Measurements from ENCODE around the gene SBNO1.
A peak's percentile ranks its signal among the peaks of the same experiment; 100 is the strongest.
"Not testable (repeated sequence)": the region's sequence is repeated elsewhere in the genome, so short reads cannot be mapped to it uniquely, and the experiment has no call there.

SBNO1 gene

GRCh38 chr12:123371667-123372368, 7.2 kb upstream of the SBNO1 start:
- not testable (repeated sequence) for ATAC-seq, H3K4me3 Mint-ChIP-seq, H3K27ac Mint-ChIP-seq, H3K4me1 Mint-ChIP-seq, H3K9me3 Mint-ChIP-seq, H3K27me3 Mint-ChIP-seq, DNase-seq

GRCh38 chr12:123369229-123369628, 4.6 kb upstream of the SBNO1 start:
- no peak overlapping the region for H3K27ac Mint-ChIP-seq
- H3K4me3 Mint-ChIP-seq = no peak overlapping the region
- DNase-seq = no peak

DNA sequence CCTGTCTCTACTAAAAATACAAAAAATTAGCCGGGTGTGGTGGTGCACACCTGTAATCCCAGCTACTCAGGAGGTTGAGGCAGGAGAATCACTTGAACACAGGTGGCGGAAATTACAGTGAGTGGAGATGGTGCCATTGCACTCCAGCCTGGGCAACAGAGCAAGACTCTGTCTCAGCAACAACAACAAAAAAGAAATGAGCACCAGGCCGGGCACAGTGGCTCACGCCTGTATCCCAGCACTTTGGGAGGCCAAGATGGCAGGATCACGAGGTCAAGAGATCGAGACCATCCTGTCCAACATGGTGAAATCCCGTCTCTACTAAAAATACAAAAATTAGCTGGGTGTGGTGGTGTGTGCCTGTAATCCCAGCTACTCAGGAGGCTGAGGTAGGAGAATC, 3.8 kb upstream of the SBNO1 start:
- not testable (repeated sequence) for H3K9me3 Mint-ChIP-seq, H3K27ac Mint-ChIP-seq, H3K4me3 Mint-ChIP-seq, H3K4me1 Mint-ChIP-seq, DNase-seq, H3K27me3 Mint-ChIP-seq, ATAC-seq

More at GRCh38 chr12:123369229-123369628, 4.6 kb upstream of the SBNO1 start:
- no peak for ATAC-seq
- no peaks in the 10 kb centered on the region for H3K9me3 Mint-ChIP-seq
- no peaks in the 10 kb centered on the region for H3K27me3 Mint-ChIP-seq
- H3K4me1 Mint-ChIP-seq = no peaks in the 10 kb centered on the region

DNA sequence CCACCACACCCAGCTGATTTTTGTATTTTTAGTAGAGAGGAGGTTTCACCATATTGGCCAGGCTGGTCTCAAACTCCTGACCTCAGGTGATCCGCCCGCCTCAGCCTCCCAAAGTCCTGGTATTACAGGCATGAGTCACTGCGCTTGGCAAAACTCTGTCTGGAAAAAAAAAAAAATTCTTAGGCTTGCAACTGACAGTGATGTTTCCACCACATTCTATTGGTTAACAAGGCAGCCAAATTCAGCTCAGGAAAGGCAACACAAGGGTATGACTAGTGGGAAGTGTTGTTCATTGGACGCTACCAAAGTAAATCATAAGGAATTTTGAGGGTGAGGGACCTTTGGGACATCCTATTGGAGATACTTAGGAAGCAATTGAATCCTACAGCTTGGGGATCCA, 2.9 kb upstream of the SBNO1 start:
- ATAC-seq (no peak), DNase-seq (no peak)
- no peaks in the 10 kb centered on the region for H3K27me3 Mint-ChIP-seq
- no peaks in the 10 kb centered on the region for H3K9me3 Mint-ChIP-seq
- peaks cover 11% of the 10 kb centered on the region for H3K4me1 Mint-ChIP-seq
- H3K4me3 Mint-ChIP-seq = no peak overlapping the region
- no peak overlapping the region for H3K27ac Mint-ChIP-seq

- ATAC-seq (peak; percentile 84), DNase-seq (peak; percentile 98 to 99)
- Mint-ChIP-seq H3K9me3 (no peaks in the 10 kb centered on the region), H3K27ac (peak overlapping the region; percentile 98 to 99), H3K4me1 (peaks cover 11% of the 10 kb centered on the region), H3K4me3 (peak overlapping the region; percentile 75 to 96), H3K27me3 (no peaks in the 10 kb centered on the region)
These were observed 624 bp upstream of the SBNO1 start for GRCh38 chr12:123365025-123365917.

DNA sequence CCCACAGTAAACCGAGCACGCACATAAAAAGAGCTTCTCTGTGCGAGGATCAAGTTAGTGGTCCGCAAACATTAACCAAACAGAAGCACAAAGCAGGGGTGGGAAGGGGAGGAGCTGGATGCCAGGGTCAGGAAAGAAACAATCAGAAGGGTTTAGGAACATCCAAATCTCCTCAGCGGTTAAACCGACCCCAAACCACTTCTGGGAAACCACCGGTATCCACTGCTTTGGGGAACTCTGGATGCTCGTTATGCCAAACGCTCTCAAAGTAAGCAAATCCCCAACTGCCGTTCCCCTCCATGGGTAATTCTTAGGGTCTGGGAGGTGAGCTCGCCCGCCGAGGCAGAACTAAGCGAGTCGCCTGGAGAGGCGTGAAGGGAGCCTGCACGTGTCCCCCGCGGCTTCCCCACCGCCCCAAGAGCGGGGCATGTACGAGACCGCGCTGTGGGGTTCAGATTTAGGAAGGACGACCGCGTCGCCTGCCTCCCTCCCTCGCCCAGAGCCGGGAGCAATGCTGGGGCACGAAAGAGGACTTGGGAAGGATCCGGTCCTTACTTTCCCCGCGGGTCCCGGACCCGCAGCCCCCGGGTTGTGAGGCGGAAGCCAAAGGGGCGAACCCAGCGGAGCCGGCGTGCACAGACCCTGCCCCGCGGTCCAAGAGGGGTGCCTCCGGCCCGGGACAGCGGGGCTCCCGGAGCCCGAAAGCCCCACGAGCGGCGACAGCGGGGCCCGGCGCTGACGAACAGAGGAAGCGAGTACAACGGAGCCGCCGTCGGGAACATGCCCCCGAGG, 711 bp downstream of the SBNO1 start:
- no peaks in the 10 kb centered on the region for H3K27me3 Mint-ChIP-seq
- peak overlapping the region; percentile 97 to 99 for H3K27ac Mint-ChIP-seq
- no peaks in the 10 kb centered on the region for H3K9me3 Mint-ChIP-seq
- peak; percentile 23 to 39 for DNase-seq
- peaks cover 11% of the 10 kb centered on the region for H3K4me1 Mint-ChIP-seq
- peak; percentile 14 for ATAC-seq
- H3K4me3 Mint-ChIP-seq = peak overlapping the region; percentile 94 to 98

- H3K27me3 Mint-ChIP-seq = no peaks in the 10 kb centered on the region
- ATAC-seq (no peak), DNase-seq (peak in 1 of 2 donors; percentile 15)
- no peaks in the 10 kb centered on the region for H3K9me3 Mint-ChIP-seq
- H3K27ac Mint-ChIP-seq = peak overlapping the region; percentile 23 to 97
- peak overlapping the region; percentile 94 to 98 for H3K4me3 Mint-ChIP-seq
- peaks cover 11% of the 10 kb centered on the region for H3K4me1 Mint-ChIP-seq
These were observed 1.3 kb downstream of the SBNO1 start for GRCh38 chr12:123363390-123363739.

DNA sequence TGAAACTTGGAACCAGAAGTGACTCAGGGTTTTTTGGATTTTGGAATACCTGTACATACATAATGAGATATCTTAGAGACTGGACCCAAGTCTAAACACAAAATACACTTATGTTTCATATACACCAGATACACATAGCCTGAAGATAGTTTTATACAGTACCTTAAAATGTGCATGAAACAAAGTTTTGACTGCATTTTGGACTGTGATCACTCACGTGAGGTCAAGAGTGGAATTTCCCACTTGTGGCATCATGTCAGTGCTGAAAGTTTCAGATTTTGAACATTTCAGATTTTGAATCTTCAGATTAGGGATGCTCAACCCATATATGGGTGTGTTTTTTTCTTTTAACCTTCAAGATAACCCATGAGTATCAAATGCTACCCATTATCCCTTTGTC, 6.6 kb downstream of the SBNO1 start:
- DNase-seq = no peak
- peak; percentile 43 for ATAC-seq
- H3K9me3 Mint-ChIP-seq = no peaks in the 10 kb centered on the region
- H3K27ac Mint-ChIP-seq = no peak overlapping the region
- peaks cover 51% of the 10 kb centered on the region for H3K4me1 Mint-ChIP-seq
- H3K4me3 Mint-ChIP-seq = no peak overlapping the region
- H3K27me3 Mint-ChIP-seq = no peaks in the 10 kb centered on the region

GRCh38 chr12:123356159-123356670, 8.4 kb downstream of the SBNO1 start:
- Mint-ChIP-seq H3K27ac (no peak overlapping the region), H3K4me1 (peaks cover 64% of the 10 kb centered on the region), H3K27me3 (no peaks in the 10 kb centered on the region), H3K9me3 (no peaks in the 10 kb centered on the region), H3K4me3 (no peak overlapping the region)
- ATAC-seq (no peak), DNase-seq (no peak)

DNA sequence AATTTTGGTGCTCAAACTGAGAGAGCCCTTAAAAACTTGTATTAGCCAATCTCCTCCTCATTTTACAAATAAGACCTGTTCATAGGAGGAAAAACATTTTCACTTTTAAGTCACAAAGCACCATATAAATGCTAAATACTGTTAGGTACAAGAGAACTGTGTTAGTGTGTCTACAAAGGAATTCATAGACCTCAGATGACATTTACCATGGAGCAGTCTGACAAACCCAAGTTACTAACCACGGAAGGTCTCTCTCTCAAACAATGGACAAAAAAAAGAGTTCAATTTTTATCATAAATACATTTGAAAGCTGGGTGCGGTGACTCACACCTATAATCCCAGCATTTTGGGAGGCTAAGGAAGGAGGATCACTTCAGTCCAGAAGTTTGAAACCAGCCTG, 10.0 kb downstream of the SBNO1 start:
- H3K4me3 Mint-ChIP-seq = no peak overlapping the region
- no peak for DNase-seq
- H3K4me1 Mint-ChIP-seq = peaks cover 65% of the 10 kb centered on the region
- H3K9me3 Mint-ChIP-seq = no peaks in the 10 kb centered on the region
- H3K27me3 Mint-ChIP-seq = no peaks in the 10 kb centered on the region
- peak overlapping the region in 1 of 2 donors; percentile 21 for H3K27ac Mint-ChIP-seq
- no peak for ATAC-seq

DNA sequence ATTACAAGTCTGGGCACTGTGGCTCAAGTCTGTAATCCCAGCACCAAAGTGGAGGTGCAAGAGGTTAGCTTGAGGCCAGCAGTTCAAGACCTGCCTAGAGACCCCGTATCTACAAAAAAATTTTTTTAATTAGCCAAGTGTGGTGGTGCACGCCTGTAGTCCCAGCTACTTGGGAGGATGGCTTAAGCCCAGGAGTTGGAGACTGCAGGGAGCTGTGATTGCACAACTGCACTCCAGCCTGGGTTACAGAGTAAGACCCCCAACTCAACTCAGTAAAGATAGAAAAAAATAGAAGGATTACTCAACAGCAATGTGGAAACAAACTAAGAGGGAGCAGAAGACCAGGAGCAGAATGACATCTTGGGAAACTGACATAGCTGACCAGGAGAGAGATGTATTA, 13.3 kb downstream of the SBNO1 start:
- no peak for DNase-seq
- no peaks in the 10 kb centered on the region for H3K27me3 Mint-ChIP-seq
- H3K9me3 Mint-ChIP-seq = no peaks in the 10 kb centered on the region
- no peak overlapping the region for H3K4me3 Mint-ChIP-seq
- no peak for ATAC-seq
- peak overlapping the region in 1 of 2 donors; percentile 82 for H3K27ac Mint-ChIP-seq
- H3K4me1 Mint-ChIP-seq = peaks cover 45% of the 10 kb centered on the region

DNA sequence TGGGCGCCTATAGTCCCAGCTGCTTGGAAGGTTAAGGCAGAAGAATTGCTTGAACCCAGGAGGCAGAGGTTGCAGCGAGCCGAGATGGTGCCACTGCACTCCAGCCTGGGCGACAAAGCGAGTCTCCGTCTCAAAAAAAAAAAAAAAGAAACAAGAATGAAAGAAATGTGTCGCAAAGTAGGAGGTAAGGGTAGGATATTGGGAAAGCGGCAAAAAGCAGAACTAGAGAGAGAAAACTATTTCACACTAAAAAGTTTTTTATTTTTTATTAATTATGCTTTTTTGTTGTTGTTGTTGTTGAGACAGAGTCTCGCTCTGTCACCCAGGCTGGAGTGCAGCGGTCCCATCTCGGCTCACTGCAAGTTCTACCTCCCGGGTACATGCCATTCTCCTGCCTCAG, 17.7 kb downstream of the SBNO1 start:
- H3K9me3 Mint-ChIP-seq = no peaks in the 10 kb centered on the region
- no peak overlapping the region for H3K27ac Mint-ChIP-seq
- H3K27me3 Mint-ChIP-seq = no peaks in the 10 kb centered on the region
- peaks cover 8% of the 10 kb centered on the region for H3K4me1 Mint-ChIP-seq
- H3K4me3 Mint-ChIP-seq = no peak overlapping the region
- ATAC-seq = no peak
- DNase-seq = no peak

GRCh38 chr12:123344086-123344485, 20.6 kb downstream of the SBNO1 start:
- Mint-ChIP-seq H3K9me3 (no peaks in the 10 kb centered on the region), H3K4me1 (no peaks in the 10 kb centered on the region), H3K27ac (no peak overlapping the region), H3K27me3 (no peaks in the 10 kb centered on the region), H3K4me3 (no peak overlapping the region)
- ATAC-seq = no peak
- no peak for DNase-seq

DNA sequence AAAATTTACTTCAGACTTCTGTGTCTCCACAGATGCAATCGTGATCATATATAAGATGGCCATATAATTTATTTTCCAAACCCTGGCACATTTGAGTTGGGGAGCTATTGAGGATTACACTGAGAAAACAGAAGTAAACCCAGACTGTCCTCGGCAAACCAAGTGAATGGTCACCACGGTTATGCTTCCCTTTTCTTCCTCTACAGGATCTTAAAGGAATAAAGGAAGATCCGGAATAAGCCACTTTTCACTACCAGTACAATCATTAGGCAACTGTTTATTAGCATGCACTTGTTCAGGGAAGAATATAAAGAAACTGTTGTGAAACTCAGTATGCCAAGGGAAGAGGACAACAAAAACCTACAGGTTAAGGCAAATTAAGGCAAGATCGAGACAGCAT, 27.6 kb downstream of the SBNO1 start:
- Mint-ChIP-seq H3K4me1 (no peaks in the 10 kb centered on the region), H3K27ac (no peak overlapping the region), H3K9me3 (no peaks in the 10 kb centered on the region), H3K27me3 (no peaks in the 10 kb centered on the region), H3K4me3 (no peak overlapping the region)
- ATAC-seq = no peak
- no peak for DNase-seq

- Mint-ChIP-seq H3K9me3 (no peaks in the 10 kb centered on the region), H3K27ac (peak overlapping the region in 1 of 2 donors; percentile 57), H3K27me3 (no peaks in the 10 kb centered on the region), H3K4me1 (no peaks in the 10 kb centered on the region), H3K4me3 (no peak overlapping the region)
- ATAC-seq (no peak), DNase-seq (no peak)
These were observed 28.1 kb downstream of the SBNO1 start for GRCh38 chr12:123336530-123336929.

Data from stimulated activated naive CD8-positive, alpha-beta T cell treated with anti-CD3 and anti-CD28 coated beads, Interleukin-15, amount 100 ng/mL, for 72 hours (primary cell).